HepG2 (cell line): ENCODE measurements around the gene C2CD4A. TPM values are rescaled to one million over a fixed set of nuclear protein-coding genes. Genes with fewer than 3 reads are reported as not detected.

Source experiments
- ATAC-seq: fragments of 200-7000 bp; cut with Tn5 transposase; 3 replicates; pipeline ENCODE4 v1.9.1; 2020; ENCODE audit warnings: mild to moderate bottlenecking, moderate library complexity
- BruUV-seq: library from RNA; stranded (reverse); fragments of 400-500 nt; replicated peaks from 2 replicates; lab custom pipeline; 2021; lab: Mats Ljungman, UMichigan
- CTCF ChIA-PET: fragments of 300-600 bp; formaldehyde crosslinking; extraction: SDS; loops from one replicate; lab custom pipeline; 2021; ENCODE audit warnings: low total read pairs, inconsistent platforms, low intra/inter-chr PET ratio; lab: Yijun Ruan, JAX
- POLR2A ChIA-PET: fragments of 350-600 bp; sonication (Branson Sonifier 250); formaldehyde crosslinking; loops from one replicate; lab custom pipeline; 2020; ENCODE audit warnings: antibody characterized with exemption, inconsistent platforms; lab: Yijun Ruan, JAX
- DNase-seq: peaks from one replicate; pipeline ENCODE4 v3.0.0-alpha.2; 2015; ENCODE audit warnings: low spot score
- FAIRE-seq: peaks from 3 replicates; lab custom pipeline; 2011; peaks lifted over from hg19 to GRCh38; lab: Jason Lieb, UNC
- H2AFZ ChIP-seq: one replicate; pipeline ENCODE4 v1.6.1; 2011; ENCODE audit warnings: low read length, inconsistent platforms
- H3K27ac ChIP-seq: fragments of 300-600 bp; 3 replicates; pipeline ENCODE4 v1.8.0; 2011; ENCODE audit warnings: mixed run types, mild to moderate bottlenecking, mixed read lengths, low read length, inconsistent platforms; ENCODE audit not compliant: insufficient read depth; ENCODE audit errors: extremely low read length
- H3K27me3 ChIP-seq, 2 experiments: fragments of 200-600 bp in 1 of 2; 2 replicates in 1 of 2; 3 replicates in 1 of 2; pipeline versions ENCODE4 v1.6.0 to v1.8.0; 2011; ENCODE audit warnings: low read length in 2 of 2, mild to moderate bottlenecking in 2 of 2, moderate library complexity in 2 of 2, inconsistent platforms in 1 of 2; ENCODE audit not compliant: insufficient read depth in 2 of 2, control insufficient read depth in 1 of 2
- H3K36me3 ChIP-seq, 2 experiments: fragments of 200-600 bp in 1 of 2; replicated peaks in 1 of 2; 2 replicates in 1 of 2; 3 replicates in 1 of 2; pipeline versions ENCODE4 v1.5.1 to v1.8.0; 2011; ENCODE audit warnings: low read length in 2 of 2, inconsistent platforms in 1 of 2; ENCODE audit not compliant: insufficient read depth in 2 of 2, control insufficient read depth in 1 of 2
- H3K4me1 ChIP-seq: 2 replicates; pipeline ENCODE4 v1.5.1; 2012; ENCODE audit warnings: low read length, inconsistent platforms; ENCODE audit not compliant: insufficient read depth
- H3K4me2 ChIP-seq: 2 replicates; pipeline ENCODE4 v1.6.0; 2011; ENCODE audit warnings: low read depth, low read length, inconsistent platforms
- H3K4me3 ChIP-seq, 3 experiments: fragments of 200-600 bp in 1 of 3; sonication (generic), shearing (Covaris generic) in 1 of 3; replicated peaks in 1 of 3; 2 replicates each; pipeline ENCODE4 v1.5.1; 2011 to 2016; ENCODE audit warnings: low read length in 3 of 3, inconsistent platforms in 2 of 3, low read depth in 2 of 3, mild to moderate bottlenecking in 2 of 3, control low read depth in 1 of 3, mixed read lengths in 1 of 3; ENCODE audit not compliant: insufficient read depth in 1 of 3
- H3K79me2 ChIP-seq: one replicate; pipeline ENCODE4 v1.6.1; 2011; ENCODE audit warnings: low read length, inconsistent platforms; ENCODE audit not compliant: insufficient read depth
- H3K9ac ChIP-seq: 2 replicates; pipeline ENCODE4 v1.6.0; 2011; ENCODE audit warnings: mild to moderate bottlenecking, low read depth, low read length, inconsistent platforms; ENCODE audit not compliant: insufficient read depth
- H3K9me3 ChIP-seq: 2 replicates; pipeline ENCODE4 v1.5.1; 2012; ENCODE audit warnings: mild to moderate bottlenecking, low read length
- H4K20me1 ChIP-seq: 2 replicates; pipeline ENCODE4 v1.6.0; 2011; ENCODE audit warnings: inconsistent platforms, mild to moderate bottlenecking, low read length, moderate library complexity; ENCODE audit not compliant: insufficient read depth
- AHDC1 ChIP-seq: sonication (generic); formaldehyde crosslinking; IDR thresholded peaks from 2 replicates; pipeline ENCODE4 v1.5.1; 2020; ENCODE audit warnings: mild to moderate bottlenecking, missing genetic modification reagents, borderline replicate concordance
- HNRNPLL ChIP-seq: fragments of 200-400 bp; formaldehyde crosslinking; IDR thresholded peaks from 2 replicates; pipeline ENCODE4 v1.6.1; 2017; ENCODE audit warnings: mild to moderate bottlenecking, low read depth, low read length; ENCODE audit not compliant: poor library complexity, severe bottlenecking
- MZF1 ChIP-seq: sonication (generic); formaldehyde crosslinking; IDR thresholded peaks from 2 replicates; pipeline ENCODE4 v1.8.1; 2023; ENCODE audit warnings: mild to moderate bottlenecking, missing genetic modification reagents, borderline replicate concordance
- PHF8 ChIP-seq: sonication (generic); formaldehyde crosslinking; IDR thresholded peaks from 2 replicates; pipeline ENCODE4 v1.5.0; 2020; ENCODE audit warnings: missing genetic modification reagents
- SAFB2 ChIP-seq: sonication (generic); formaldehyde crosslinking; IDR thresholded peaks from 2 replicates; pipeline ENCODE4 v1.5.1; 2020; ENCODE audit warnings: missing genetic modification reagents, low read depth, mild to moderate bottlenecking, borderline replicate concordance
- TGIF2 ChIP-seq: IDR thresholded peaks from 2 replicates; pipeline ENCODE4 v1.6.1; 2016; ENCODE audit warnings: control low read depth, missing compliant biosample characterization
- THRA ChIP-seq: sonication (generic); formaldehyde crosslinking; IDR thresholded peaks from 2 replicates; pipeline ENCODE4 v1.4.0; 2020; ENCODE audit warnings: missing genetic modification reagents, borderline replicate concordance
- WIZ ChIP-seq: sonication (generic); formaldehyde crosslinking; IDR thresholded peaks from 2 replicates; pipeline ENCODE4 v1.5.1; 2020; ENCODE audit warnings: mild to moderate bottlenecking, missing genetic modification reagents
- ZBTB20 ChIP-seq: sonication (generic); formaldehyde crosslinking; IDR thresholded peaks from 2 replicates; pipeline ENCODE4 v1.8.1; 2023; ENCODE audit warnings: missing genetic modification reagents, low read depth, mild to moderate bottlenecking, borderline replicate concordance
- ZNF225 ChIP-seq: sonication (generic); formaldehyde crosslinking; IDR thresholded peaks from 2 replicates; pipeline ENCODE4 v1.4.0; 2020; ENCODE audit warnings: mild to moderate bottlenecking, missing genetic modification reagents
- ZSCAN31 ChIP-seq: sonication (generic); formaldehyde crosslinking; IDR thresholded peaks from 2 replicates; pipeline ENCODE4 v1.5.0; 2020; ENCODE audit warnings: low read depth, mild to moderate bottlenecking, missing genetic modification reagents
- WGBS: methylation state at CpG from one replicate; pipeline ENCODE4 v1.1.6; 2017; ENCODE audit warnings: low lambda C conversion rate; 5-methylcytosine and 5-hydroxymethylcytosine counted together
- in situ Hi-C: cut with HindIII; loops from 2 replicates; pipeline ENCODE4 v1.10.0; 2017; ENCODE audit warnings: low pct_unique_long_range_greater_than_20kb; ENCODE audit not compliant: extremely low pct_ligation_motif_present
- intact Hi-C: fragments of 100-400 bp; cut with micrococcal nuclease; formaldehyde crosslinking; loops from one replicate; pipeline ENCODE4 v1.10.0; 2022; ENCODE audit not compliant: unreplicated experiment
- polyA plus RNA-seq, 8 experiments: library from polyadenylated mRNA; depleted of rRNA in 3 of 8; stranded (reverse) in 7 of 8; unstranded in 1 of 8; fragments of >200 nt; fragmentation: Illumina TruSeq in 4 of 8; extraction: Trizol in 4 of 8; gene quantifications; 2 replicates each; pipeline versions ENCODE4 v1.2.1 to v1.2.3, GENCODE V29; 2011 to 2016; ENCODE audit warnings: low read depth in 4 of 8, missing spikeins in 1 of 8, mixed read lengths in 1 of 8; ENCODE audit not compliant: insufficient read depth in 1 of 8
- total RNA-seq, 5 experiments: library from RNA; depleted of rRNA; stranded (reverse); fragments of >200 nt; fragmentation: Illumina TruSeq; extraction: Trizol; gene quantifications; 2 replicates each; pipeline ENCODE4 v1.2.3, GENCODE V29; 2016; ENCODE audit warnings: low read depth in 1 of 5
- TF ChIP-seq, protein P1 (sequence below): IDR thresholded peaks from 2 replicates; pipeline ENCODE4 v1.6.1; 2012; ENCODE audit warnings: inconsistent platforms
- TF ChIP-seq, protein P2 (sequence below): sonication (generic); formaldehyde crosslinking; IDR thresholded peaks from 2 replicates; pipeline ENCODE4 v1.5.1; 2020; ENCODE audit warnings: missing genetic modification reagents, mild to moderate bottlenecking, borderline replicate concordance

C2CD4A gene
- total and polyA plus RNA-seq, 2 of the 13 experiments (the other 11 are each of a cell fraction or from before 2014, with no cell fraction given), result 0.20 TPM; not detected in 1

DNA sequence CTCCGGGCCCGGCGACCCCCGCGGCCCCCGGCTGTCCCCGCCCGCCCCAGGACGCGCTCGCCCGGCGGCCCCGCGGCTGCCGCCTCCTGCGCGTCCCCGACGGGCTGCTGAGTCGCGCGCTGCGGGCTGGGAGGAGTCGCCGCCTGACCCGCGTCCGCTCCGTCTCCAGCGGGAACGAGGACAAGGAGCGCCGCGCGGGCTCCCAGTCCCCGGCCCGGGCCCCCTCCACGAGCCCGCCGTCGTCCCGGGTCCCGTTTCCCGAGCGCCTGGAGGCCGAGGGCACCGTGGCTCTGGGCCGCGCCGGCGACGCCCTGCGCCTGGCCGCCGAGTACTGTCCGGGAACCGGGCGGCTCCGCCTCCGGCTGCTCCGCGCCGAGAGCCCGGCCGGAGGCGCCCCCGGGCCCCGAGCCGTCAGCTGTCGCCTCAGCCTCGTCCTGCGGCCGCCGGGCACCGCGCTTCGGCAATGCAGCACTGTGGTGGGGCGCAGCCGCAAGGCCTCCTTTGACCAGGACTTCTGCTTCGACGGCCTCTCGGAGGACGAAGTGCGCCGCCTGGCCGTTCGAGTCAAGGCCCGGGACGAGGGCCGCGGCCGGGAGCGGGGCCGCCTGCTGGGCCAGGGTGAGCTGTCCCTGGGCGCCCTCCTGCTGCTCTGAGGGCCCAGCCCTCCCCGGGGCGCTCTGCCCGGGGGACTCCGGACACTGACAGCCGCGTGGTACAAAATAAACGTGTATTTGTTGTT lies 1.5 kb downstream of the C2CD4A start (continued):
- TF ChIP-seq PHF8 (CRISPR knock-in tag), result peak; percentile 54; the same call in 1 of the 2 replicates
- TF ChIP-seq, all 625 proteins: peak for 72

DNA sequence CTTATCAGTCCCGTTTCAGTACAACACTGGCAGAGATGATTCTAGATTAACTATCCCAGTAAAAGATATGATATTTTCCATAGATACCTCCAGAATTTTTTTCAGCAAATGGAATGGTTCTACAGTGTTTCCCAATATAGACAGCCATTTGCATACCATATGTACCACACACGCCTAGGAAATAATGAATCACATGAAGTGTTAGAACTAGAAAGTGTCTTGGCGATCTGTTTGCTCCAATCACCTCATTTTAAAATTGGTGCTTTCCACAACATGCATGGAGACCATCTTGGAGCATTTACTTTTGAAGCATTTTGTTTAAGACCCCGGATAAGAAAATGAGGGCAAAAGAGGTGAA lies 2.0 kb downstream of the C2CD4A start:
- ChIA-PET POLR2A (no interaction called here), CTCF (no interaction called here)
- Histone ChIP-seq H3K79me2 (no peaks in the 10 kb centered on the region), H3K27ac (no peak overlapping the region), H3K4me1 (peaks cover 34% of the 10 kb centered on the region), H4K20me1 (no peaks in the 10 kb centered on the region; the same call in 1 of the 2 replicates), H3K36me3 (no peaks in the 10 kb centered on the region), H3K27me3 (no peaks in the 10 kb centered on the region; a peak in 1 of 5 replicates), H3K9me3 (no peaks in the 10 kb centered on the region), H3K4me3 (peak overlapping the region; percentile 47 to 75 (median 54)), H3K9ac (peak overlapping the region; percentile 18; the same call in 1 of the 2 replicates), H3K4me2 (peak overlapping the region; percentile 81), H2AFZ (no peak overlapping the region)
- intact Hi-C loops, result loop anchor here (1.0 kb wide), 1 partner anchor 47 kb away; no protein-coding TSS in a partner anchor
- ATAC-seq, result no peak
- FAIRE-seq, result no peak
- DNase-seq, result no peak
- WGBS, result 18% methylated on average over 4 of the region's 4 CpGs
- in situ Hi-C loops, result loop anchor here (5.0 kb wide), 1 partner anchor 196 kb away; no protein-coding TSS in a partner anchor
- BruUV-seq, result no TSS peak
- TF ChIP-seq THRA (CRISPR knock-in tag), result 0 out of 2 replicates have a peak, but pooled peaks have one; percentile 2
- TF ChIP-seq, protein P1, sequence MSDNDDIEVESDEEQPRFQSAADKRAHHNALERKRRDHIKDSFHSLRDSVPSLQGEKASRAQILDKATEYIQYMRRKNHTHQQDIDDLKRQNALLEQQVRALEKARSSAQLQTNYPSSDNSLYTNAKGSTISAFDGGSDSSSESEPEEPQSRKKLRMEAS, result no peak
- no peak for TF ChIP-seq ZNF225
- 0 out of 2 replicates have a peak, but pooled peaks have one; percentile 1 for TF ChIP-seq TGIF2 (CRISPR knock-in tag)
- TF ChIP-seq HNRNPLL, result no peak
- TF ChIP-seq ZBTB20 (CRISPR knock-in tag), result no peak
- TF ChIP-seq WIZ, result no peak
- 0 out of 2 replicates have a peak, but pooled peaks have one; percentile 17 for TF ChIP-seq AHDC1
- peak; percentile 14; the same call in 1 of the 2 replicates for TF ChIP-seq ZSCAN31
- TF ChIP-seq SAFB2 (CRISPR knock-in tag), result no peak
- TF ChIP-seq MZF1 (CRISPR knock-in tag), result no peak
- TF ChIP-seq, protein P2, sequence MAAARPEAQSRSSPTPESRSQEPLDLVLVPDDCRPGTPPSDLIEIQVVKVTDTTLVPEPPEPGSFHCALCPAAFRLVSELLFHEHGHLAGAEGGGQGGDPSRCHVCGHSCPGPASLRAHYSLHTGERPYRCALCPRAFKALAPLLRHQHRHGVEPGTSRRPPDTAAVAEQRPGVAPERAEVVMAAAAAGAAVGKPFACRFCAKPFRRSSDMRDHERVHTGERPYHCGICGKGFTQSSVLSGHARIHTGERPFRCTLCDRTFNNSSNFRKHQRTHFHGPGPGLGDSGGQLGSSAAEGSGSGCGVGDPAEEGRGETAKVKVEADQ, result 0 out of 2 replicates have a peak, but pooled peaks have one; percentile 13
